Right kidney (tissue), 9 donors: ENCODE data around the gene P2RY10.
"Not testable (repeated sequence)": the region's sequence is repeated elsewhere in the genome, so short reads cannot be mapped to it uniquely, and the experiment has no call there.

Experiments used
- DNase-seq: peaks from one replicate; pipeline ENCODE4 v3.0.0-alpha.2; 2016
- long read RNA-seq, 8 donors: transcript quantifications; one replicate each; lab custom pipeline, GENCODE V29; 2026

P2RY10 gene
- long read RNA-seq, donor 1, result 0 reads
- long read RNA-seq, donor 2, result 0 reads
- long read RNA-seq, donor 3, result 0 reads
- long read RNA-seq, donor 4, result 0 reads
- long read RNA-seq, donor 5, result 0 reads
- long read RNA-seq, donor 6, result 0 reads
- long read RNA-seq, donor 7, result 0 reads
- long read RNA-seq, donor 8, result 0 reads

GRCh38 chrX:78945186-78945912 is at the start of gene P2RY10:
Gene P2RY10, plus strand, starts transcription at chrX:78945391. Its CDS starts 15,130 bp downstream, at chrX:78960521.
- no peak for DNase-seq

- no peak for DNase-seq
Observed at GRCh38 chrX:78922754-78923153, 22.4 kb upstream of the P2RY10 start.

GRCh38 chrX:78923198-78924015 is 21.8 kb upstream of the P2RY10 start:
- DNase-seq, result no peak

GRCh38 chrX:78931814-78932213 is 13.4 kb upstream of the P2RY10 start:
- DNase-seq, result no peak

GRCh38 chrX:78934866-78935265 is 10.3 kb upstream of the P2RY10 start:
- DNase-seq, result no peak

GRCh38 chrX:78944351-78944750 is 840 bp upstream of the P2RY10 start:
- no peak for DNase-seq

- no peak for DNase-seq
Observed at GRCh38 chrX:78946178-78946931, 1.2 kb downstream of the P2RY10 start.

- no peak for DNase-seq
Observed at GRCh38 chrX:78950009-78950835, 5.0 kb downstream of the P2RY10 start.

- DNase-seq, result no peak
Observed at GRCh38 chrX:78957049-78957767, 12.0 kb downstream of the P2RY10 start.

GRCh38 chrX:78957768-78958130 is 12.6 kb downstream of the P2RY10 start:
- DNase-seq, result no peak

GRCh38 chrX:78958419-78959116 is 13.4 kb downstream of the P2RY10 start:
- no peak for DNase-seq

- no peak for DNase-seq
Observed at GRCh38 chrX:78960888-78961287, 15.7 kb downstream of the P2RY10 start.

- DNase-seq, result no peak
Observed at GRCh38 chrX:78964598-78964997, 19.4 kb downstream of the P2RY10 start.

- DNase-seq, result no peak
Observed at GRCh38 chrX:78979789-78980464, 34.7 kb downstream of the P2RY10 start.

GRCh38 chrX:78989349-78989748 is 44.2 kb downstream of the P2RY10 start:
- no peak for DNase-seq

GRCh38 chrX:78997870-78998558 is 52.8 kb downstream of the P2RY10 start:
- no peak for DNase-seq

GRCh38 chrX:79007540-79007939 is 62.3 kb downstream of the P2RY10 start:
- not testable (repeated sequence) for DNase-seq
